Measurements from ENCODE around the gene AHI1.
A peak's percentile ranks its signal among the peaks of the same experiment; 100 is the strongest.

The AHI1 gene

DNA sequence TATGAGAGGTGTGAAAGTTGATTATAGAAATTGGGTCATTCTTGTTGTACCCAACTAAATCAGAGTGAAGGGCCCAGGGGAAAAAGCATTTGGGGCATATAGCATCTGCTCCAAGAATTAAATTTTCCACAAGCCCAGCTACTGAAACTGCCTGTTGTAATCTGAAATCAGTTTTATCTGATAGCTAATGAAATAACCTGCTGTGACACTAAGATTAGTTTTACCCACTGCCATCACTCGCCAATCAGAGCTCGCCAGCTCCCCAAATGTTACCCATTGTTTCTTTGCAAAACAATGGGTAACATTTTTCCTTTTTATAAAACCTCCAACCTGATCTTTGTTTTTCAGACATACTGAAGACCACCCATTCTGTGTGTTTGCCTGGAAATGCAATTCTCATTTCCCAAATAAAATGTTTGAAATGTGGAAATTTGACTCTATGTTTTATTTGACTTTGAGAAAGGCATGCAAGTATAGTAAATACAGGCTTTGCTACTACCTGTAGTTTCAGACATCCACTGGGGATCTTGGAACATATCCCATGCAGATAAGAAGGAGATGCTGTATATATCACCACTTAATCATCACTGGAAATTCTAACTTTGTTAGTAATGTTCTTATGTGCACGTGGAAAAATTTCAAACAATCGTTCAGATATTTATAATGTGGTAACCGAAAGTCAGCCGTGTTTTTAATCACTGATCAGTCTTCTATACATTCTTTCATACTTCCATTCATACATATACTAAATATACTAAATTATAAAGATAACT is 6.3 kb upstream of the AHI1 start:
- CTCF ChIA-PET, result interaction anchor here (0.9 kb wide), 1 partner anchor 406 kb away, joined by 4 read pairs; no protein-coding TSS in a partner anchor
- no peaks in the 10 kb centered on the region for H3K9me3 ChIP-seq (ENCODE audit: control insufficient read depth, insufficient read depth, low read depth, low read length)
- no peaks in the 10 kb centered on the region for H3K36me3 ChIP-seq (ENCODE audit: control insufficient read depth in 2 of 2, insufficient read depth in 1 of 2, low read length in 2 of 2)
- H3K4me1 ChIP-seq (ENCODE audit: control insufficient read depth, insufficient read depth, low read length), result peaks cover 3% of the 10 kb centered on the region; the same call in 1 of the 2 replicates
- POLR2A ChIA-PET, result no interaction called here
- no peak overlapping the region for H3K27ac ChIP-seq (ENCODE audit: extremely low read depth, low read depth, low read length)
- no peak overlapping the region for H3K4me3 ChIP-seq (ENCODE audit: low read depth, low read length)
- TF ChIP-seq ZNF266 (tag by site-specific recombination; IDR thresholded peaks at IDR 0.05; ENCODE audit: low read depth) (no peak), ZNF544 (tag by site-specific recombination; IDR thresholded peaks at IDR 0.05) (no peak), SCRT2 (tag by site-specific recombination; IDR thresholded peaks at IDR 0.05) (no peak), IKZF3 (tag by site-specific recombination; IDR thresholded peaks at IDR 0.05) (no peak)

DNA sequence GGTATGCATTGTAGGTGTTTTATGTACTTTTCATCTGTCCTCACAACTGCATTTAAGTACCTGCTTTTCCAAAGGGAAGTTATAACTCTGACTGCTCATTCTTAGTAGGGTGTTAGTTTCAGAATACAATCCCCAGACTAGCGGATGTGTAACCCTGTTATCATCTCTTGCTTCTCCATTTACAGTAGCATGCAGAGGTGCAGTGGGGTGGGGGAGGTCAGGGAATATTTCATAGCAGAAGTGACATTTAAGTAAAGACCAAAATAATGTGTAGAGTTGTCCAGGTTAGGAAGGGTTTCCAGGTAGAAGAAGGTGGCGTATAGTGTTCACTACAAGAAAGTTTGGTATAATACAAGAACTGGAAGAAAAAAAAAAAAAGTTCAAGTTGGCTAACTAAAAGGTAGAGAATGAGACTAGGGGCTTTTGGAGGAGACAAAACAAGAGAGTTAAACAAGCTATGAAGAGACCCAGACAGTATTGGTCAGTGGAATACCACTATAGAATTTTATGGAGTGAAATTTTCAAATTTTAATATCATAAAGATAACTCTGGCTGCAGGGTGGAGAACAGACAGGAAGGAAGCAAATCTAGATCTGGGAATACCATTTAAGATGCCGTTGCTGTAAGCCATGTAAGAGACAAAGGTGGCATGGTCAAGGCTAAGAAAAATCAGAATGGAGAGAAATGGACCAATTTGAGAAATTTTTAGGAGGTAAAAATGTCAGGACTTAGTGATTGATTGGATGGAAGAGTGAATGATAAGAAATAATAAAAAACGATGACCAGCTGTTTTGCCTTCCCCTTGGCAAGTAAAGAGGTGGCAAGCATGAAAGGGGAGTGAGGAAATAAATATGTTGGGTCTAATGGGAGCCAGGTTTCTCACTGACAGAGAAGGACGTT is 2.2 kb upstream of the AHI1 start:
- Histone ChIP-seq H3K4me3 (ENCODE audit: low read depth, low read length) (no peak overlapping the region), H3K9me3 (ENCODE audit: control insufficient read depth, insufficient read depth, low read depth, low read length) (no peaks in the 10 kb centered on the region), H3K4me1 (ENCODE audit: control insufficient read depth, insufficient read depth, low read length) (no peaks in the 10 kb centered on the region), H3K36me3 (ENCODE audit: control insufficient read depth in 2 of 2, insufficient read depth in 1 of 2, low read length in 2 of 2) (peaks cover 0 to 9% of the 10 kb centered on the region in 2 experiments; a peak in 1 of 3 replicates), H3K27ac (ENCODE audit: extremely low read depth, low read depth, low read length) (no peak overlapping the region)
- TF ChIP-seq ZNF121 (tag by site-specific recombination; IDR thresholded peaks at IDR 0.05), result no peak
- TF ChIP-seq, protein P1, sequence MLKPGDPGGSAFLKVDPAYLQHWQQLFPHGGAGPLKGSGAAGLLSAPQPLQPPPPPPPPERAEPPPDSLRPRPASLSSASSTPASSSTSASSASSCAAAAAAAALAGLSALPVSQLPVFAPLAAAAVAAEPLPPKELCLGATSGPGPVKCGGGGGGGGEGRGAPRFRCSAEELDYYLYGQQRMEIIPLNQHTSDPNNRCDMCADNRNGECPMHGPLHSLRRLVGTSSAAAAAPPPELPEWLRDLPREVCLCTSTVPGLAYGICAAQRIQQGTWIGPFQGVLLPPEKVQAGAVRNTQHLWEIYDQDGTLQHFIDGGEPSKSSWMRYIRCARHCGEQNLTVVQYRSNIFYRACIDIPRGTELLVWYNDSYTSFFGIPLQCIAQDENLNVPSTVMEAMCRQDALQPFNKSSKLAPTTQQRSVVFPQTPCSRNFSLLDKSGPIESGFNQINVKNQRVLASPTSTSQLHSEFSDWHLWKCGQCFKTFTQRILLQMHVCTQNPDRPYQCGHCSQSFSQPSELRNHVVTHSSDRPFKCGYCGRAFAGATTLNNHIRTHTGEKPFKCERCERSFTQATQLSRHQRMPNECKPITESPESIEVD (tag by site-specific recombination; IDR thresholded peaks at IDR 0.05), result no peak
- TF ChIP-seq ZEB2 (tag by site-specific recombination; IDR thresholded peaks at IDR 0.05), result no peak
- TF ChIP-seq, protein P2, sequence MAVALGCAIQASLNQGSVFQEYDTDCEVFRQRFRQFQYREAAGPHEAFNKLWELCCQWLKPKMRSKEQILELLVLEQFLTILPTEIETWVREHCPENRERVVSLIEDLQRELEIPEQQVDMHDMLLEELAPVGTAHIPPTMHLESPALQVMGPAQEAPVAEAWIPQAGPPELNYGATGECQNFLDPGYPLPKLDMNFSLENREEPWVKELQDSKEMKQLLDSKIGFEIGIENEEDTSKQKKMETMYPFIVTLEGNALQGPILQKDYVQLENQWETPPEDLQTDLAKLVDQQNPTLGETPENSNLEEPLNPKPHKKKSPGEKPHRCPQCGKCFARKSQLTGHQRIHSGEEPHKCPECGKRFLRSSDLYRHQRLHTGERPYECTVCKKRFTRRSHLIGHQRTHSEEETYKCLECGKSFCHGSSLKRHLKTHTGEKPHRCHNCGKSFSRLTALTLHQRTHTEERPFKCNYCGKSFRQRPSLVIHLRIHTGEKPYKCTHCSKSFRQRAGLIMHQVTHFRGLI (tag by site-specific recombination; IDR thresholded peaks at IDR 0.05), result no peak
- TF ChIP-seq KLF10 (tag by site-specific recombination; IDR thresholded peaks at IDR 0.05), result no peak
- TF ChIP-seq ZBTB8A (tag by site-specific recombination; IDR thresholded peaks at IDR 0.05), result no peak
- CTCF ChIA-PET, result interaction anchor here (0.9 to 2.2 kb wide), 5 partner anchors 11 to 817 kb away, joined by 3 to 10 read pairs (median 6); no protein-coding TSS in a partner anchor
- POLR2A ChIA-PET, result no interaction called here

DNA sequence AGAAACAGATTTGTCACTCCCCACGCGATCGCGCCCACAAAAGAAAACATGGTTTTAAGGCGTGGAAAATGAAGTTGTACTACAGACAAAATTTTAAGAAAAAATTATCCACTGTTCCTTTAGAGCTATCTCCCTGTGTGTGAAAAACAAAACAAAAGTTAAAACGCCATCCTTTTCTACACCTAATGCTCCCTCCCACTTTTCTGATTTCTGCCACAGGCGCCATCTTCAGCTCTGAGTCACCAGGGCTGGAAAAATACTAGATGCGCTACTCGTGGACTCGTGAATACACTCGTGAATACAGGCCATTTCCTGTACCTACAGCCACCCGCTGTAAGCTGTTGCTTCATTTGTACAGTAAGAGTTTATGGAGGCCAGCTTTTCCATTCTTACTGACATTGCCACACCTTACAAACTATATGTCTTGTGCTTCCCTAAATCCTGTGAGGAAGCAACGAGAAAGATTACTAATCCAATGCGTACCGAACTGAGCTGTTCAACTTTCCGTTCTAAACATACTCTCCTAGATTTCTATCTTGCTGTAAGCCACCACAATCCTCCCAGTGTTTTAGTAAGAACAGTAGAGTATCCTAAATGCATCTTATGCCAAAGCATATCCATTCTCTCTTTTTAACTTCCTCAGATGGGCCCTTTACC is 773 bp upstream of the AHI1 start:
- peak overlapping the region; percentile 91 for H3K4me3 ChIP-seq (ENCODE audit: low read depth, low read length)
- peaks cover 0 to 21% of the 10 kb centered on the region in 2 experiments; a peak in 1 of 3 replicates for H3K36me3 ChIP-seq (ENCODE audit: control insufficient read depth in 2 of 2, insufficient read depth in 1 of 2, low read length in 2 of 2)
- H3K9me3 ChIP-seq (ENCODE audit: control insufficient read depth, insufficient read depth, low read depth, low read length), result no peaks in the 10 kb centered on the region
- H3K4me1 ChIP-seq (ENCODE audit: control insufficient read depth, insufficient read depth, low read length), result no peaks in the 10 kb centered on the region
- peak overlapping the region; percentile 71 for H3K27ac ChIP-seq (ENCODE audit: extremely low read depth, low read depth, low read length)
- ChIA-PET POLR2A (interaction anchor here (0.6 to 1.6 kb wide), 4 partner anchors 19 to 792 kb away, joined by 3 to 10 read pairs (median 3); partner anchors contain the start of genes BCLAF1 and MTFR2), CTCF (interaction anchor here (0.6 to 2.2 kb wide), 7 partner anchors 8 to 1375 kb away, joined by 3 to 10 read pairs (median 4); partner anchors contain the start of gene ALDH8A1)
- TF ChIP-seq ZNF2 (tag by site-specific recombination; IDR thresholded peaks at IDR 0.05), result 0 out of 2 replicates have a peak, but pooled peaks have one; percentile 17
- TF ChIP-seq, protein P1 (tag by site-specific recombination; IDR thresholded peaks at IDR 0.05), result 0 out of 2 replicates have a peak, but pooled peaks have one; percentile 2
- TF ChIP-seq ZNF660 (tag by site-specific recombination; IDR thresholded peaks at IDR 0.05), result 0 out of 2 replicates have a peak, but pooled peaks have one; percentile 21
- TF ChIP-seq, protein P3, sequence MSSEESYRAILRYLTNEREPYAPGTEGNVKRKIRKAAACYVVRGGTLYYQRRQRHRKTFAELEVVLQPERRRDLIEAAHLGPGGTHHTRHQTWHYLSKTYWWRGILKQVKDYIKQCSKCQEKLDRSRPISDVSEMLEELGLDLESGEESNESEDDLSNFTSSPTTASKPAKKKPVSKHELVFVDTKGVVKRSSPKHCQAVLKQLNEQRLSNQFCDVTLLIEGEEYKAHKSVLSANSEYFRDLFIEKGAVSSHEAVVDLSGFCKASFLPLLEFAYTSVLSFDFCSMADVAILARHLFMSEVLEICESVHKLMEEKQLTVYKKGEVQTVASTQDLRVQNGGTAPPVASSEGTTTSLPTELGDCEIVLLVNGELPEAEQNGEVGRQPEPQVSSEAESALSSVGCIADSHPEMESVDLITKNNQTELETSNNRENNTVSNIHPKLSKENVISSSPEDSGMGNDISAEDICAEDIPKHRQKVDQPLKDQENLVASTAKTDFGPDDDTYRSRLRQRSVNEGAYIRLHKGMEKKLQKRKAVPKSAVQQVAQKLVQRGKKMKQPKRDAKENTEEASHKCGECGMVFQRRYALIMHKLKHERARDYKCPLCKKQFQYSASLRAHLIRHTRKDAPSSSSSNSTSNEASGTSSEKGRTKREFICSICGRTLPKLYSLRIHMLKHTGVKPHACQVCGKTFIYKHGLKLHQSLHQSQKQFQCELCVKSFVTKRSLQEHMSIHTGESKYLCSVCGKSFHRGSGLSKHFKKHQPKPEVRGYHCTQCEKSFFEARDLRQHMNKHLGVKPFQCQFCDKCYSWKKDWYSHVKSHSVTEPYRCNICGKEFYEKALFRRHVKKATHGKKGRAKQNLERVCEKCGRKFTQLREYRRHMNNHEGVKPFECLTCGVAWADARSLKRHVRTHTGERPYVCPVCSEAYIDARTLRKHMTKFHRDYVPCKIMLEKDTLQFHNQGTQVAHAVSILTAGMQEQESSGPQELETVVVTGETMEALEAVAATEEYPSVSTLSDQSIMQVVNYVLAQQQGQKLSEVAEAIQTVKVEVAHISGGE (tag by site-specific recombination; conservative IDR thresholded peaks at IDR 0.05; ENCODE audit: low read depth), result no peak
- TF ChIP-seq TRIM28 (IDR thresholded peaks at IDR 0.05; ENCODE audit: borderline replicate concordance, low read length), result peak; percentile 16; the same call in 1 of the 2 replicates
- TF ChIP-seq ZNF623 (tag by site-specific recombination; IDR thresholded peaks at IDR 0.05), result peak; percentile 4; the same call in 1 of the 2 replicates
- 0 out of 2 replicates have a peak, but pooled peaks have one; percentile 35 for TF ChIP-seq ZBTB17 (tag by site-specific recombination; IDR thresholded peaks at IDR 0.05)
- TF ChIP-seq ZNF24 (tag by site-specific recombination; IDR thresholded peaks at IDR 0.05), result peak; percentile 87
- 0 out of 2 replicates have a peak, but pooled peaks have one; percentile 40 for TF ChIP-seq ZNF558 (tag by site-specific recombination; IDR thresholded peaks at IDR 0.05)

Measured in HEK293 (cell line).